ENCODE data around the gene PEX14. TPM values are rescaled to one million over a fixed set of nuclear protein-coding genes. Genes with fewer than 3 reads are reported as not detected.

PEX14 gene
- total and polyA plus RNA-seq, 8 donors = 8.2 to 26.3 (median 12.6) TPM

- intact Hi-C loops (cut with DNase I; ENCODE audit: low total_unique reads) = no loop called here
- H3K4me3 ChIP-seq = no peak overlapping the region
- no peaks in the 10 kb centered on the region for H3K36me3 ChIP-seq
- no peaks in the 10 kb centered on the region for H3K27me3 ChIP-seq
- DNase-seq = peak in 1 of 2 donors; percentile 6
- no peak for TF ChIP-seq POLR2AphosphoS5 (IDR thresholded peaks at IDR 0.05)
- no peak for TF ChIP-seq CTCF (IDR thresholded peaks at IDR 0.05)
- TF ChIP-seq EP300 (IDR thresholded peaks at IDR 0.05) = no peak
- TF ChIP-seq POLR2A (IDR thresholded peaks at IDR 0.05) = no peak
- H3K4me1 ChIP-seq = peaks cover 0 to 9% (median 0%) of the 10 kb centered on the region in 4 donors
- WGBS, 5 donors = 81 to 91% (median 86%) methylated on average over 10 of the region's 10 CpGs
- no peaks in the 10 kb centered on the region for H3K9me3 ChIP-seq
- H3K27ac ChIP-seq = no peak overlapping the region
Measured at GRCh38 chr1:10553118-10553517, 78.4 kb downstream of the PEX14 start.

GRCh38 chr1:10555635-10556429 is 81.1 kb downstream of the PEX14 start:
- Histone ChIP-seq H3K27ac (no peak overlapping the region), H3K4me1 (peaks cover 0 to 9% (median 0%) of the 10 kb centered on the region in 4 donors), H3K9me3 (no peaks in the 10 kb centered on the region), H3K4me3 (no peak overlapping the region), H3K36me3 (no peaks in the 10 kb centered on the region), H3K27me3 (no peaks in the 10 kb centered on the region)
- intact Hi-C loops (cut with DNase I; ENCODE audit: low total_unique reads) = no loop called here
- 72 to 79% (median 77%) methylated on average over 17 to 20 of the region's 20 CpGs for WGBS, 5 donors
- DNase-seq = peak in 1 of 2 donors; percentile 28
- TF ChIP-seq POLR2A (IDR thresholded peaks at IDR 0.05) = no peak

- H3K27ac ChIP-seq = no peak overlapping the region
- TF ChIP-seq POLR2A (IDR thresholded peaks at IDR 0.05) = no peak
- no peaks in the 10 kb centered on the region for H3K27me3 ChIP-seq
- H3K4me3 ChIP-seq = no peak overlapping the region
- no peaks in the 10 kb centered on the region for H3K9me3 ChIP-seq
- 86 to 90% (median 86%) methylated on average over 9 of the region's 9 CpGs for WGBS, 5 donors
- DNase-seq = no peak
- no peaks in the 10 kb centered on the region for H3K36me3 ChIP-seq
- peaks cover 0 to 9% (median 0%) of the 10 kb centered on the region in 4 donors for H3K4me1 ChIP-seq
- intact Hi-C loops (cut with DNase I; ENCODE audit: low total_unique reads) = no loop called here
Measured at GRCh38 chr1:10556430-10557005, 81.8 kb downstream of the PEX14 start.

GRCh38 chr1:10557714-10558113 is 83.0 kb downstream of the PEX14 start:
- TF ChIP-seq EP300 (IDR thresholded peaks at IDR 0.05) = no peak
- TF ChIP-seq POLR2A (IDR thresholded peaks at IDR 0.05) = no peak
- no peak for TF ChIP-seq CTCF (IDR thresholded peaks at IDR 0.05)
- TF ChIP-seq POLR2AphosphoS5 (IDR thresholded peaks at IDR 0.05) = no peak
- no peaks in the 10 kb centered on the region for H3K9me3 ChIP-seq
- intact Hi-C loops (cut with DNase I; ENCODE audit: low total_unique reads) = no loop called here
- no peaks in the 10 kb centered on the region for H3K27me3 ChIP-seq
- H3K4me1 ChIP-seq = peaks cover 0 to 9% (median 0%) of the 10 kb centered on the region in 4 donors
- DNase-seq = no peak
- 86 to 96% (median 90%) methylated on average over 3 of the region's 3 CpGs for WGBS, 5 donors
- H3K27ac ChIP-seq = no peak overlapping the region
- no peak overlapping the region for H3K4me3 ChIP-seq
- H3K36me3 ChIP-seq = no peaks in the 10 kb centered on the region

- WGBS, 5 donors = 89 to 94% (median 91%) methylated on average over 8 of the region's 8 CpGs
- Histone ChIP-seq H3K27me3 (no peaks in the 10 kb centered on the region), H3K4me1 (peaks cover 0 to 9% (median 0%) of the 10 kb centered on the region in 4 donors), H3K36me3 (no peaks in the 10 kb centered on the region), H3K4me3 (no peak overlapping the region), H3K9me3 (peaks cover 0 to 8% (median 4%) of the 10 kb centered on the region in 4 donors), H3K27ac (no peak overlapping the region)
- DNase-seq = no peak
- intact Hi-C loops (cut with DNase I; ENCODE audit: low total_unique reads) = no loop called here
- no peak for TF ChIP-seq POLR2A (IDR thresholded peaks at IDR 0.05)
- no peak for TF ChIP-seq CTCF (IDR thresholded peaks at IDR 0.05)
- TF ChIP-seq POLR2AphosphoS5 (IDR thresholded peaks at IDR 0.05) = no peak
- TF ChIP-seq EP300 (IDR thresholded peaks at IDR 0.05) = no peak
Measured at GRCh38 chr1:10559386-10559785, 84.6 kb downstream of the PEX14 start.
